HG03060 (cell line): ENCODE measurements around the gene SERPINA3.
"Not testable (repeated sequence)": the region's sequence is repeated elsewhere in the genome, so short reads cannot be mapped to it uniquely, and the experiment has no call there.

ENCODE experiments used
- ATAC-seq: cut with Tn5 transposase; IDR thresholded peaks from one replicate; pipeline ENCODE4 v1.9.1; 2021; ENCODE audit warnings: low read depth, moderate number of reproducible peaks; ENCODE audit not compliant: unreplicated experiment

The SERPINA3 gene

DNA sequence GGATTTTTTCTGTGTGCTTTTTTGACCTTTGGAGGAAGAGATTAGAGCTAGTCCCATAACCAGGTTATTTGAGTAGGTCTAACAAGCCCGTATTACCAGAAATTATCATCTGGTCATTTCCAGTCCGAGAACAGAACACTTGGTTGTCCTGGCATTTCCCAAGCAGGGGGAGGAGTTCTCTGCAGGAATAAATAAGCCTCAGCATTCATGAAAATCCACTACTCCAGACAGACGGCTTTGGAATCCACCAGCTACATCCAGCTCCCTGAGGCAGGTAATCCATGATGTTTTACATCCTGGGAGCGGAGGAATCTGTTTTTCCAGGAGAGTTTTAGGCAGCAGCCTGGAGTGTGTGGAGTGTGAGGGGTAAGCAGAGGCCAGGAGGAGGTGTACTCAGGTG is at the start of gene SERPINA3:
Gene SERPINA3 (plus strand): TSS at position 218 of the 400 bp plus-strand sequence. CDS start 2,051 bp downstream, outside the sequence.
- ATAC-seq: no peak

DNA sequence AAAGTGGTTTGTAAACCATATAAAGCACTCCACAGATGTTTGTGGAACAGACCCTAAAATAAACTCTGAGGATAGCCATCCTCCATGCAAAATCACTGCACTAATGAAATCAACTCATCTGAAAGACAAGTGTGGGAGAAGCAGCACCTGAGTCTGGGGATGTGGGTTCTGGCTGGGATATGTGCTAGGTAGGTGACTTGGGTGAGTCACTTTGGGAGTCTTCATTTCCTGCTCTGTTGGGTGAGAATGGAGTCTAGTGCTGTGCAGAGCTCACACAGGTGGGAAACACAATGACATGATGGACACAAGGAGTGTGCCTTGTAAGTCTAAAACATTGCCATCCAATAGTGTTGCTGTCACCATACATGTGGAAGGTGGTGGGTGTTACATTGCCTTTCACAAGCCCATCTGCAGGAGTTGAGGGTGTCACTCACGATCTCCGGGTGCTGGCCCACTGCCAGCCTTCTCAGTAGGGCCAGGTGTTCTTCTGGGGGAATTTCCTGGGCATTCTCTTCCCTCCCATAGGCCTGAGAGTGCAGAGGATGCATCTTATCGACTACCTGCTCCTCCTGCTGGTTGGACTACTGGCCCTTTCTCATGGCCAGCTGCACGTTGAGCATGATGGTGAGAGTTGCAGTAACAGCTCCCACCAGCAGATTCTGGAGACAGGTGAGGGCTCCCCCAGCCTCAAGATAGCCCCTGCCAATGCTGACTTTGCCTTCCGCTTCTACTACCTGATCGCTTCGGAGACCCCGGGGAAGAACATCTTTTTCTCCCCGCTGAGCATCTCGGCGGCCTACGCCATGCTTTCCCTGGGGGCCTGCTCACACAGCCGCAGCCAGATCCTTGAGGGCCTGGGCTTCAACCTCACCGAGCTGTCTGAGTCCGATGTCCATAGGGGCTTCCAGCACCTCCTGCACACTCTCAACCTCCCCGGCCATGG is 49.0 kb upstream of the SERPINA3 start:
- no peak for ATAC-seq

DNA sequence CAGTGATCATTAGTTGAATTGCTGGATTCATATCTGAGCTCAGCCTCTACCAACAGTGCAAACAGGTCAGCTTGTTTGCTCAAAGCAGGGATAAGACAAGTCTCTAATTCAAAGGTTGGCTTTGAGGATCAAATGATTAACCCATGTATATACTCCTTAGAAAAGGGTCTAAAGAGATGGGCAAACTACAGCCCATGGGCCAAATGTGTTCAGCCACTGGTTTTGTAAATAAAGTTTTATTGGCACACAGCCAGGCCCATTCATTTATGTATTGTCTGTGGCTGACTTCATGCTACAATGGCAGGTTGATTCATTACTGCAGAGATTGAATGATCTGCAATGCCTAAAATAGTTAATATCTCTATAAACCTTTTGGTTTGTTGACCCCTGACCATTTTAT is 47.8 kb upstream of the SERPINA3 start:
- ATAC-seq: no peak

DNA sequence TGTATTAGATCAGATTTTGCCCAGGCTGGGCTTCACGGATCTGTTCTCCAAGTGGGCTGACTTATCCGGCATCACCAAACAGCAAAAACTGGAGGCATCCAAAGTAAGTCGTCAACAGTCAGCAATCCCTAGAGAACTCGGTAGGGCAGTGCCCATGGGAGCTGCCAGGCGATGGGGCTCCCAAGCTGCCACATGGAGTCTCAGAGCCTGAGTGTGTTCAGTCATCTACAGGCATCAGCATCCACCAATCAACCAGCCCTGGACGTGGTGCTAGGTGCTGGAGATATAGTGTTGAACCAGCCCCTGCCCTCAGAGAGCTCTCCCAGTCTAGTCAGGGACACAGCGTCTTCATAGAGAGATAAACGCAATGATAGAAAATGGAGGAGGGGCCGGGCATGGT is 44.0 kb upstream of the SERPINA3 start:
- ATAC-seq: no peak

DNA sequence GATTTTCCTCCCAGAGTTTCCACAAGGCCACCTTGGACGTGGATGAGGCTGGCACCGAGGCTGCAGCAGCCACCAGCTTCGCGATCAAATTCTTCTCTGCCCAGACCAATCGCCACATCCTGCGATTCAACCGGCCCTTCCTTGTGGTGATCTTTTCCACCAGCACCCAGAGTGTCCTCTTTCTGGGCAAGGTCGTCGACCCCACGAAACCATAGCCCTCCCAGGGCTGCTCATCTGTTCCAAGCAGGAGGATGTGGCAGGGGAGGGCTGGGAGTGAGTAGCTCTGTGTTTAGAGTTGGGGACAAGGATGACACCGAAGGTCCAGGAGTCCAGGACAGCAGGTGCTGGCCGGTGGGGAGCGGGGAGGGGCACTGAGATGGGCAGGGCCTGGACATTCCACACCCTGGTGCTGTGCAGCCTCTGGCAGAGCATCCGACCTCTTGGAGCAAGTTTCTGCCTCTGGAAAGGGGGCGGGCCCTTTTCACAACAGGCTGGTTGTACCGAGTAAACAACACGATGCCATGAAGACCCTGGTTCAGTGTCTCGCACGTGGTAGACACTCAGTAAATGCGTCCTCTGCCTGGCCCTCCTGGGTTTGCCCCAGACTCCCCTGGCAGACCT is 42.7 kb upstream of the SERPINA3 start:
- ATAC-seq: no peak

DNA sequence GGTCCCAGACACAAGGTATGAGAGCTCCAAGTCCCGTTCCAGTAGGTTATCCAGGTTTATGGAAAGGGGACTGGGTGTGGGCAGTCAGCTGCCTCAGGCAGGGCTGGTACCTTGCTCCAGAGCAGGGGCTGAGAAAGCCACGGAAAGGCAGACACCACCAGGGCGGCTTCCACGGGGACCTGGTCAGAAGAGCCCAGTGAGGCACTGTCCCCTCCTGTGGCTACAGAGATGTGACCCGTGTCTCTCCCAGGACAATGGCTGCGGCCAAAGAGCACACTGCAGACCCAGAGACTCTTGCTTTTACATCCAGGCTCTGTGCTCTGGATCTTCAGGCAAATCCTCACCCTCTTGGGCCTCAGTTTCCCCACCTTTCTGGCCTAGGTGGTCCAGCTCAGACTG is 42.2 kb upstream of the SERPINA3 start:
- ATAC-seq: no peak

DNA sequence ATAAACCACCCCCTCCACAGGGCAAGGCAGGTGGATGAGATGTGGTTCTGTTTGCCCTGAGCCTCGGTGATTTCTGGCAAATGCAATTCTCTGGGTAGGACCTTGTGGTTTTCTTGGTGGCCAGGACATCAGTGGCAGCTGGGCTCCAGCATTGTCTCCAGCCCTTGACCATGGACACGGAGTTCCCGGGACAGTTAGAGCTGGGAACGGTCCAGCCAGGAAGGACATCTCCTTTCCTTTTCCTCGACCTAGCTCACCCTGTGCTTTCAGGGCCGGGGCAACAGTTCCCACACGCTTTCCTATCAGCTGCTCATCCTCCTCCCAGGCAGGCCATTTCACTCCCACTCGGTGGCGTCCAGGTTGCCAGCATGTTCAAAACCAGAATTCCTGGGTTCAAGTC is 41.8 kb upstream of the SERPINA3 start:
- ATAC-seq: no peak

DNA sequence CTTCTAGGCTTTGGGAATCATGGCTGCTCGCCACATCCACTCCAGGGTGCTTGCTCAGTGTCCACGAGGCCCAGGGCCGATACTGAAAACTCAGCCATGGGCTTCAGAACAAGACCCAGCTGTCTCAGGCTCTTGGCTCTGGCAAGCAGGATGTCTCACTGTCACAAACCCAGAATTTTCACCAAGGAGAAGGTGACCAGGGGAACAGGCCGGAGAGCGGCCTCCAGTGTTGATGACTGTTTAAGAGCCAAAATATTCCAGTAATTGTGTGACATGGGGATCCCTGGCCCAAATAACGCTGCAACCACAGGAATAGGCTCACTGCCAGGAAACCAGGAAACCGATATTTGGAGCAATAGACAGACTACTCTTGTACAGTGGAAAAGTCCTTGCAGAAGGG is 40.8 kb upstream of the SERPINA3 start:
- no peak for ATAC-seq

DNA sequence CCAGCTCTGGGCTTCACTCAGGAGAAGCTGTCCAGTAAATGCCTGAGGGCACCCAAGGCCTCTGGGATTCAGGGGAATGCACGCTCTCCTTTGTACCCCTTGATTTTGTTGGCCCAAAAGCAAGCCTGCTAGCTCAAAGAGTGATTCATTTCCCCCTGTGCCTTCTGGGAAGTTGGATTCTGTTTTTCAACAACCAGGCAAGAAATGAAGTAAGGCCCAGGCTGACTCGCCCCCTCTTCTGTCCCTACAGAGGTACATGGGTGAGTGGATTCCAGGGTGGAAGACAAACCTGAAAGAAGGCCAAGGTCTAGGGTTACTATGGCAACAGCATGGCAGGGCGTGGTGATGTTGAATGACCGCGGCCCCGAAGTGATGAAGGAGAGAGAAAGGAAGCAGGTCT is 40.2 kb upstream of the SERPINA3 start:
- ATAC-seq: no peak

DNA sequence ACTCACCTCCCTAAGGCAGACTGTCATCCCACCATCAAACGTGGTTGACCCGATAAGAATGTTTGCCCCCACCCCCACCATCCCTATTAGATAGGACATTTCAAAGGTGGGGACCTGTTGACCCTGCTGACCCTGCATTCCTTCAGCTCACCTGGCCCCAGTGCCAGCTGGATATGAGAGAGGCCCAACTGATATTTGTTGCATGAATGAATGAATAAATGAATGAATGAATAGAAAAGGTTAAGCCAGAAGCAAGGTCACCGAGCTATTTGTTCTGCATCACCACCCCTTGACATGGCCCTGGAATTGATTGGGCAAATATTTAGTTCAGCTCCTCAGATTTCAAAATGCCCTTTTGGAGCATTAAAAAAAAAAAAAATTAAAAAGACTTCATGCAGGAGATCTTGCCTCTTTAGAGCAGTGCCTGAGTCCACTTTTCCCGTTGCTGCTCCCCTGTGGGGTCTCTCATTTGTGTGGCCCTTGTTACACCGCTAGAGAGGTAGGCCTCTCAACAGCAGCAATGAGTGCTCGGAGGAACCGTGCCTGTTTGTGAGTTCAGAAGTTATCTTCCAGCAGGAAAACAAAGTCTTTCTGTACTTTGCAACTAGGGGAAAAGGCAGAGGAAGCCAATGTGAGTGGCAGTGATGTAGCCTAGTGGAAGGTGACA is 39.4 kb upstream of the SERPINA3 start:
- ATAC-seq: no peak

DNA sequence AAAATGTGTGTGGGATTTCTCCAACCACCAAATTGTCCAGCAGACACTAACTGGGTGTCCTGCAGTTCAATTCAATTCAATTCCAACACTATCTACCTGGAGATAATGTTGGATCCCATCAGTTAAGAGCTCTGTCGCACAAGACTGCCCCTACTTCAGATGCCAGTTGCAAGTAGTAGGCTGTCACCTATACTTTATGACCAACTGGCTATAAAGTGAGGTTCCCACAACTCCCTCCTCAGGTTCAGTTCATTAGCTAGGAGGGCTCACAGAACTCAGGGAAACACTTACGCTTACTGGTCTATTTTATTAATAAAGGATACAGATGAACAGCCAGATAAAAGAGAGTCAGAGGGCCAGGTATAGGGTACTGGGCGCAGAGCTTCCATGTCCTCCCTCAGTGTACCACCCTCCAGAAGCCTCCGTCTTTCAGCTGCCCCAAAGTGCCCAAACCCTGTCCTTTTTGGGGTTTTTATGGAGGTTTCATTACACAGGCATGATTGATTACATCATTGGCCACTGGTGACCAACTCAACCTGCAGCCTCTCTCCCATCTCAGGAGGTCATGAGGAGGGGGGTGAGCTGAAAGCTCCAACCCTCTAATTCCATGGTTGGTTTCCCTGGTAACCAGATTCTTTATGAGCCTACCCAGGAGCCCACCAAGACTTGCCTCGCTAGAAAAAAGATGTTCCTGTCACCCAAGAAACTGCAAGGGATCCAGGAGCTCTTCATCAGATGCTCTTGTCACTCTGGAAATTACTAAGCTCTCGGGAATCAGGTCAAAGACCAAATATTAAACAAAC is 38.5 kb upstream of the SERPINA3 start:
- no peak for ATAC-seq

DNA sequence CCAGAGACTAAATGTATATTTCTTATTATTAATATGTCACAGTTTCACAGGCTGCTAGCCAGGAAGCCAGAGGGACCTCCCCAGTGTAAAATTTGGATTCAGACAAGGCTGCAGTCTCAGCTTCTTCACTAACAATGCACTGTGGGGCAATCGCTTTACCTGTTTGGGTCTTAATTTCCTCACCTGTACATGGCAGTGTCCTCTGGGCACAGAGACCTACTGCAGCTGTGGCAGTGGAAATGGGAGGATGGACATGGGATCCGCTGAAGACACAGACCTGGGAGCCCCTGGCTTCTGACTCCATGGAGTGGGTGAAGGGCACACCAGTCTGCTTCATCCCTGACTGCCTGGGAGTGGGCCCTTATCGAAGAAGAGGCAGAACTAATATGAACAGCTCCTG is 37.9 kb upstream of the SERPINA3 start:
- ATAC-seq: no peak

DNA sequence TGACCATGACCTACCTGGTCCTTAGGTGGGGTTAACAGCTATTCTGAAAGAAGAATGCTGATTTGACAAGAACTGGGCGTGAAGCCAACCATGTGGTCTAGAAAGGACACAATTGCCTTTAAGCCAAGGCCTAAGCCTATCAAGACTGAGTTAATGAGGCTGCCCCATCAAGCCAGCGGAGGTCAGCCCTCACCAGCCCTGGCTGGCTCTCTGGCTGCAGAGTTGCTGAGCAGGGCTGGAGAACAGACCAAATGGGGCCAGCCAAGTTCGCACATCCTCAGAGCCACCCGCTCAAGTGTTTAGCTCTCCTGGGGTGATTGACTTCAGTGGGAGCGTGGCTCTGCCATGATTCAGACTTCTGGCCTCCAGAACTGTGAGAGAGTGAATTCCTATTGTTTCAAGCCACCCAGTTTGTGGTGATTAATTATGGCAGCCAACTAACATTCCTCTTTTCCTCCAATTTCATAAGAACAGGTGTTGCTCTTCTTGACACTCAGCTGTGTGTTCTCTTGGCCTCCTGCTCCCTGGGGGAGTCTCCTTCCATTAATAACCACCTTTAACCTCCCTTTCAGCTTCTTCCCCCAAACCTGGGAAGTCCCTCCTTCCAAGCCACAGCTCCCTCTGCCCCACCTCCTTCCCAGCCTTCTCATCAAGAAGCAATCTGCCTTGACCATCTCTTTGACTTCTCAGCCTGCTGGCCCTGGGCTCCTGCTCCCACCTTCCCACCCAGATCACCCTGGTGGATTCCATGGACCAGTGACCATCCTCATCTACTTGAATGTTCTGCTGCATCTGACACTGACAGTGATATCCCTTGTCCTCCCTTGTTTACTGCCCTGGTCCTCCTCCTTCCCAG is 36.2 kb upstream of the SERPINA3 start:
- no peak for ATAC-seq

DNA sequence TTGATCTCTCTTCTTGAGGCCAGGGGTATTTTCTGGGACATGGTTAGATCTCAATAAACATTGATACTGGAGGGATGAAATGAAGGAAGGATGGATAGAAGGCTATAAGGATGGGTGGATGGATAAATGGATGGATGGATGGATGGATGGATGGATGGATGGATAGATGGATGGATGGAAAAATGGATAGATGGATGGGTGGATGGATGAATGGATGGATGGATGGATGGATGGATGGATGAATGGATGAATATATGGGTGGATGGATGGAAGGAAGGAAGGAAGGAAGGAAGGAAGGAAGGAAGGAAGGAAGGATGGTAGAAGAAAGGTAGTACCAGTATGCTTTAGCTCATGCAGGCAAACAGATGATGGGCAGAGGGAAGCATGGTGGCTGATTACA is 34.7 kb upstream of the SERPINA3 start:
- not testable (repeated sequence) for ATAC-seq

DNA sequence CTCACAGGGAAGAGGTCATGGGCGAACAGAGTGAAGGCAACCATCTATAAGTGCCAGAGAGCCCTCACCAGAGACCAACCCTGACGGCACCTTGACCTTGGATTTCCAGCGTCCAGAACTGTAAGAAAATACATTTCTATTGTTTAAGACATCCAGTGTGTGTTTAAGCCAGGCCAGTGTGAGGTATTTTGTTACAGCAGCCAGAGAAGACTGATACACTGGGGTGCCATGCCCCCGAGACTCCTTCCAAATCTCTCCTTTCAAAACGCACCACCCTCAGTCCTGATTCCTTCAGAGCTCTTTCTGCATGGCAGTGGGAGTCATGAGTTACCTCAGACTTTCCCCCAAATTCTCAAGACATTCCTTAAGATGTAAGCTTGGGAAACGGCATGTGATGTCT is 33.5 kb upstream of the SERPINA3 start:
- ATAC-seq: no peak

DNA sequence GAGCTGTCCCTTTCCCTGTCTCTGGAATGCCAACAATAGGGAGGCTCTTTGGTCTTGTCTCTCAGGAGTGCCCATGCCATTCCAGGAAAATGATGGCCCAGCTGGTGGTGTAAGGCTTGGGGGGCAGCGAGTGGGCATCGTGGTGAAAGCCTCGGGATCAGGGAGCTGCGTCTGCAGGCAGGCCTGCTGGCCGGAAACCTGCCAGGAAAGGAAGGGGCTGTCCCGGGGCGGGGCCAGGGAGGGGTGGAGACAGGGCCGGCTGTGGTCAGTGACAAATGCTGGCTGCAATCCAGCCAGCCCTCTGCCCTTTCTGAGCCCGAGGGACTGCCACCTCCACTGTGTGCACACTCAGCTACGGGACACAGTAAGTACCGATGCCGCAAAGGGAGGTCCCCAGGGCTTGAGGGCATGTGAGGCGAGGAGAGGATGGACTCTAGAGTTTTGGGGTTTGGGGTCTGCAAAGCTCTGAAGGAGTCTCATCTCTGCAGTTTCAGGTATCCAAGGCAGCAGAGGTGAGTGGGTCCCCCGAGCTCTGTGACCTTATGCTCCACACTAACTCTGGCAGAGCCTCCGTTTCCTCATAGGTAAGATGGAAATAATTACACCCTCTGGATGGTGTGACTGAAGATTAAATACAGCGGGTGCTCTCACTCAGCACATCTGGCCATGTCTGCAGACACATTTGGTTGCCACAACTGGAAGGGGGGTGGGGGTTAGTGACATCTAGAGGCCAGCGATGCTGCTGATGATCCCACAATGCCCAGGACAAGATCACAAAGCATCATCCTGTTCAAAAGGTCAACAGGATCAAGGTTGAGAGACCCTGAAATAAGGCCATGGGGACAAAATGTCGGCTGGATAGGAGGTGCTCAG is 30.8 kb upstream of the SERPINA3 start, which contains the start of gene SERPINA5:
Gene SERPINA5 (plus strand): TSS at position 300 of the 873 bp plus-strand sequence. CDS start 5,937 bp downstream, outside the sequence.
- no peak for ATAC-seq

DNA sequence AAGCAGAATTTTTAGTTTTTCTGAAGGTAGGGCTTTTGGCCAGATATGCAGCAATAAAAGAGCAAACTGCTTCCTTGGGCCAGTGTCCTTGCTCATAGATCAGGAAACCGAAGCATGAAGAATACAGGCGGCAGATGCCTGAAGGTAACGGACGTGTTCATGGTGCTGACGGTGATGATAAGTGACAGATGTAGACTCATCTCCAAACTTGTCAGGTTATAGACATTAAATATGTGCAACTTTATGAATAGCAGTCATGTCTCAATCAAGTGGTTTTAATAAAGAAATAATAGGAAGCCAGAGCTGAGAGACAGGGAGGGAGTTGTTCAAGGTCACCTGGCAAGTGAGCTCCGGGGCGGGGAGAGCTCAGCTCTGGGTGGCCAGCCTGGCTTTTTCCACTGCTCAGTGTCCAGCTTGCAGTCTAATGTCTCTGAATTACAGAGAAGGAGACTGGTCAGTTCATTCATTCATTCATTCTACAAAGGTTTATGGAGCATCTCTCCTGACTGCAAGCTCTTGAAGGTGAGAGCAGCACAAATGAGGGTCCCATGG is 29.9 kb upstream of the SERPINA3 start:
- ATAC-seq: no peak

DNA sequence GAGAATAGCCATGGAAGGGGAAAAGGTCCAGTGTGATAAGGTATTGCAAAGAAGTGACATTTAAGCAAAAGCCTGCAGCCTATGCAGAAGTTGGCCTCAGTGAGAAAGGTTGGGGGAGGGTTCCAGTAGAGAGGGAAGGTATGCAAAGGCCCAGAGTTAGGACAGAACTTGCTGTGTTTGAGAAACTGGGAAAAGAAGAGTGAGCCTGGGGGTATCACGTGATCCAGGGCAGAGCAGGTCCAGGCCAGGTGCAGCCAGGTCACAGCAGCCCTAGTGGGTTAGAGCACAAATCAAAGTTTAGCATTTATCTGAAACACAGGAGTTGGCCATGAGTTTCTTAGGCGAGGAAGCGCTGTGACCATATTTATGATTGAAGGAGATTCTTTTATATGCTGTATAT is 29.3 kb upstream of the SERPINA3 start:
- no peak for ATAC-seq
